Activated gamma-delta T cell treated with anti-CD3 and anti-CD28 coated beads, Interleukin-2, amount 50 U/mL, for 16 hours (primary cell): ENCODE measurements around the gene KLF5.
"Not testable (repeated sequence)": the region's sequence is repeated elsewhere in the genome, so short reads cannot be mapped to it uniquely, and the experiment has no call there.

Experiments used
- DNase-seq: peaks from one replicate; pipeline ENCODE4 v3.0.0-alpha.2; 2020; ENCODE audit warnings: low read depth

The KLF5 gene

DNA sequence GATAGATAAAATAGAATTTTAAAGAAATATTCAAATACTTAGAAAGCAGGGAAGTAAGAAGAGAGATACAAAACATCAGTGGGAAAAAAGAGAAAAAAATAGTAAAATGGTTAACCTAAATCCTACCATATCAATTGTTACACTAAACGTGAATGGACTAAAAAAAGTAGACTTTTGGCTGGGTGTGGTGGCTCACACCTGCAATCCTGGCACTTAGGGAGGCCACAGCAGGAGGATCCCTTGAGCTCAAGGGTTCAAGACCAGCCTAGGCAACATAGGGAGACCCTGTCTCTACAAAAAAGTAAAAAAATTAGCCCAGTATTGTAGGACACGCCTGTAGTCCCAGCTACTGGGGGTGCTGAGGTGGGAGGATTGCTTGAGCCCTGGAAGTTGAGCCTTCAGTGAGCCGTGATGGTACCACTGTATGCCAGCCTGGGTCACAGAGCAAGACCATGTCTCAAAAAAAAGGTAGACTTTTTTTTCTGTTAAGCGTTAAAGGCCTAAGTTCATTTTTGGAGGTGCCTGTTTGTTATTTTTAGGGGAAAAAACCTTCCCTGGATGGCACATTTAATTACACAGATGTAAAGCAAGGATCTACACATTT is 29.6 kb downstream of the KLF5 start:
- no peak for DNase-seq

DNA sequence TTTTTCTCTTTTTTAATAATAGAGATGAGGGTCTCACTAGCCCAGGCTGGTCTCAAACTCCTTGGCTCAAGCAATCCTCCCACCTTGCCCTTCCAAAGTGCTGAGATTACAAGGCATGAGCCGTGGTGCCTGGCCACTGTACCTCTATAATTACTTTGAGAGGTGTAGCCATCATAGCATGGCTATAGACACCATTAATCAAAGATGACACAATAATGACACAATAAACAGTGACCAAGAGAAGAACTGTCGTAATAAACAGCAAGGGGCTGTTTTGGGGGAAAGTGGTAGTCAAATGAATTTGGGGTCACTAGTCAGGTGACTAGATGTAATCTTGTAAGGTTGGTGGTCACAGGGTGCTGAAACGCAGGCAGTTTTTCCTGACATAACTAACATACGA is 30.4 kb downstream of the KLF5 start:
- no peak for DNase-seq

GRCh38 chr13:73090116-73090822 is 31.5 kb downstream of the KLF5 start:
- DNase-seq: no peak

DNA sequence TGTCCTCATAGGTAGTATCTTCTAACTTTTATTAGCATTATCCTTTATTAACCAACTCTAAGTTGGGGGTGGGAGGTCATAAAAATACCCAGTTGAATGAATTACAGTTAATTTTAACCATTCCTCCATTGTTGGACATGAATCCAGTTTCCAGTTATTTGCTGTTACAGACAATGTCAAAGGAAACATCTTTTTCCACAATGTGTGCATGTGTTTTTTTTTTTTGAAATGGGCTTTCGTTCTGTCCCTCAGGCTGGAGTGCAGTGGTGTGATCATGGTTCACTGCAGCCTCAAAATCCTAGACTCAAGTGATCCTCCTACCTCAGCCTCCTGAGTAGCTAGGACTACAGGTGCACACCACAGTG is 32.0 kb downstream of the KLF5 start:
- DNase-seq: no peak

GRCh38 chr13:73092829-73093228 is 34.0 kb downstream of the KLF5 start:
- no peak for DNase-seq

DNA sequence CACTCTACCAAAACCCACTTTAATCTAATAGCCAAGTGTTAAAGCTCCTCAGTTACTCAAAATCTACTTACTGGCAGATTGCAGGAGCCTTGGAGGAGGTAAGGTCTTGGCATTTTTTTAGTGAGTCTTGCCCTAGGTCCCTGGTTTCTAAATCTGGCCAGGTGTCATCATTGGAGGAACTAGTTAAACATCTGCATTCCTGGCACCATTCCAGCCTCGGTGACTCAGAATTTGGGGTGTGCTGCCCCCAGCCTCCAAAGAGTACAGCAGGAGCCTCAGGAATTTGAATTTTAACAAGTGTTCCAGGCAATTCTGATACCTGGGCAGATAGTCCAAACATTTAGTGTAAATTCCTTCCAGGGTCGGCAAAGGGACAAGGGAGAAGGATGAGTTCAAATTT is 37.4 kb downstream of the KLF5 start:
- DNase-seq: no peak

DNA sequence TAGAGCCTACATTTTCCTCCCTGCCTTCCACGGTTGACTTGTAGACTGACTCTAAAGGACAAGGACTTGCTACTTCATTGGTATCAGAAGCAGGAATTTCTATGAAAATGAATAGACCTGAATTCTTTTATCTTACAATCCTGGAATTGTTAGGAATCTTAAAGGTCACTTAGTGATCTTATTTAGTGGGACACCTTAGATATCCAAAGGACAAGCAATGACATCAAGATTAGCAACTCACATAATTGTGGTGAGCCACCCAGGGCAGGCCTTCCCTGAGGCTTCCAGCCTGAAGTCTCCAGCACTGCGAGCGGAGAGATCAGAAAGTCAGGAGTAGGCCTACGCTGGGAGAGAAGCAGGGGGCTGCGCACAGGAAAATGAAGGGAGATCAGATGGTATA is 37.8 kb downstream of the KLF5 start:
- DNase-seq: no peak

DNA sequence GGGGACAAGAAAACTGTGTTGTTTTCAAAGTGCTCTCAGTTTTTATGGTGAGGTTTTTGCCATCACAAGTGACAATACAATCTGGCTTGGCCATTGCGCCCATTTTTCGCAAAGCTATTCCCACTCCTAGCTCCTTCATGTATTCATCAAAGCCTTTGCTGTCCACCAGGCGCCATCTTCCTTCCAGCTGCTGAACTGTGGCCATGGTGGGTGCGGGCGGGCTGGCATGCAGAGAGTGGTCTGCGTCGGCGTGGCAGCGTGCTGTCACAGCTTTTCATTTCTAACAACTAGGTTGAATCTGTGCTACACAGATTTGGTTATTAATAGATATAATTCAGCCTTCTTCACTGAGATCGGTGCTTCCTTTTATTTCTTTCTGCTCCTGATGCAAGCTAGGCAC is 42.0 kb downstream of the KLF5 start:
- DNase-seq: not testable (repeated sequence)

DNA sequence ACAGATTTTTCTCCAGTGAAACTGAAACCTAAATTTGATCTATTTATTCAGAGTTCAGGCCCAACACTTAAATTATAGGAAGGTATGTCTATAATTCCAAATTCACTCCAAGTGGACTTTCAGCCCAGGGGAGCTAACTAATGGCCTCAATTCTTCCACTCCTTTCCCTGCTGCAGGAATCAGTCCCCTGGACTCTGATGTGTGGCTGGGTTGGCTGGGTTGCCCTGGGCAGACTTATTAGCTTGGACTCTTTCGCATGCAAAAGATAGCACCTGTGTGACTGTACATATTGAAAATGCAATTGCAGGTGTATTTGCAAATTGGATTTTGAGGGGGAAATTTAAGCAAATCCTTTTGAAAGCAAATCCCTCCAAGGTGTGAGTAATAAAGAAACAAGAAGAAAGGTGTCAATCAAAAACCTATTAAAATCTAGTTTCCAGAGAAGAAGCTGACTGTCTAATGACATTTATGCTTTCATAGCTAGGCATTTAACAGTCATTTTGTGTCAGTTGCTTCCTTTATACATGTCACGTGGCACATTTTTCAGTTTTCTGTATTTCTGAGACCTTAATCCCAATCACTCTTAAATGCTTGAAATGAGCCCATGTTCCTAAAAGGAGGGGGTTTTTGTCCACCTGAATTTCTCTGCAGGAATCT is 42.7 kb downstream of the KLF5 start:
- DNase-seq: no peak

DNA sequence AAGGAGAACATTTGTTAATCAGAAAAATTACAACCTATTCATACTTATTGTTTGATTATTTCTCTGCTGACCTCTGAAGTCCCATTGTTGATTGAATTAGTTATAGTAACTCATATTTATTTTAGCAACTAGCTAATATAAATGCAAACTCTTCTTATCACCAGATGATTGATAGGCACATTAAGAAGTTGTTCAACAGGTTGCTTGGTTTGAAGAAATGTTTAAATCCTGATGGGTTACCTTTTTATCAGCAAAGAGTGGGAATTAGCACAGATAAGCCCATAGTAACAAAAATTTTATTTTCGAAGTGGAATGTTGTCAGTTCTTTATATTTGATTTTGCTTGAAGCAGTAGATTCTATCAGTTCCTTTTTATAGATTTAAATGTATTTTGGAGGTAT is 44.4 kb downstream of the KLF5 start:
- DNase-seq: no peak

DNA sequence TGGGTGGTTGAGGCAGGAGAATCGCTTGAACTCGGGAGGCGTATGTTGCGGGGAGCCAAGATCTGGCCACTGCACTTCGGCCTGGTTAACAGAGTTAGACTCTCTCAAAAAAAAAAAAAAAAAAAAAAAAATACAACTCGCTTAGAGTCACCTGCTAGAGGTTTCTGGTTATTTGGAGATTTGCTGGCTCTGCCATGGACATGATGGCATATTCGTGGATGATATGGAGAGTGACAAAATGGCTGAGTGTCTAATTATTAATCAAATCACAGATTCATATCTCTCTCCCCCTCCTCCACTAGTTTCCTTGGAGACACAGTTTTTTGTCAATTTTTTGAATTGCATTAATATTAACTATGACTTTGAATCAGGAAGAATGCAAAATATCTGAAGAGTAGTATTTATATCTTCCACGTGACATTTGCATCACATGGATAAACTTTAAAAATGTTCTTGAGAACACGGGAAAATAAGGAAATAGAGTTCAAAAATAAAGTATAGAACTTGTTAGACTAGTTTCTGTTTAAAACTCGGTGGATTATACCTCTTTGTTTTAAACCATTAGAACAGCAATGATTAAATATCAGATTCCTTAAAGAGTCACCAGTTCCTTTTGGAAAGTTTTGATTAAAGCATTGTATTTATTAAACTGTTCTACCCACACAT is 47.8 kb downstream of the KLF5 start:
- no peak for DNase-seq

DNA sequence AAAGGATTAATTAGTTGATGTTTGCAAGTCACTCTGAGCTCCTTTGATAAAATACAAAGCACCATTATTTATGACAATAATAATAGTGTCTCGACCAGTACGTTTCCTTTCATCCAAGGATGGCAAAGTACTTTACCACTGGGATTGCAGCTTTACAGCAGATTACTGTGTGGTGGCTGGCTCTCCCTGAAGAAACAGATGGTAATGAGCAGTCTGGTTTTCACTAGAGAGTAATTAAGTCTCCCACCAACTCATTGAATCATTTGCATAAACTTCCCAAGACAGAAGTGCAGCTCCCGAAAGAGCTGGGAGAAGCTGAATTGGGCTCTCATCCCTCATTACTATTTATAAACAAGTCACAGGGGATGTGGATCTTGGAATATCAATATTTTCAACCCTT is 48.7 kb downstream of the KLF5 start:
- DNase-seq: no peak

GRCh38 chr13:73107970-73108369 is 49.2 kb downstream of the KLF5 start:
- no peak for DNase-seq

GRCh38 chr13:73109288-73109899 is 50.6 kb downstream of the KLF5 start:
- no peak for DNase-seq

GRCh38 chr13:73109969-73110368 is 51.2 kb downstream of the KLF5 start:
- DNase-seq: no peak

- no peak for DNase-seq
Observed at GRCh38 chr13:73110814-73111213, 52.0 kb downstream of the KLF5 start.

DNA sequence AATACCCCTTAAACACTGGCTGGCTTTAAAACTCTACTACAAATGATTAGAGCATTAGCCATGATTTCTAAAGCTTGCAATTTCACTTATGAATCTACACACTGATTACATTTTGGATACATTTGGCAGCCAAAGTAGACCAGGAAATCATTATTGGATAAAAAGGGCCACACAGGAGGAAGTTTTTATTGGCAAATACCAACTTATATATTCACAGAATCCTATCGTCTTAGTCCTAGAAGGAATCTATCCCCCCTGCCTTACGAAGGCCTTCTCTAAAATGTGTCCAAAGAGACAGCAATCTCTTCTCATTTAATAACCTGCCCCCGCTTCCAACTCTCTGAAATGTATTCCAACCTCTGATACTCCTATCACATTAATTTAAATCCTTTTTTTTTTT is 52.5 kb downstream of the KLF5 start:
- DNase-seq: no peak

GRCh38 chr13:73119612-73120011 is 60.8 kb downstream of the KLF5 start:
- DNase-seq: no peak
